Measurements from ENCODE around the gene LDHAL6B.

LDHAL6B gene

GRCh38 chr15:59178151-59178695 is 28.4 kb upstream of the LDHAL6B start:
- DNase-seq = no peak

- DNase-seq = no peak
Observed at GRCh38 chr15:59179717-59180116, 26.9 kb upstream of the LDHAL6B start.

GRCh38 chr15:59180945-59181600 is 25.6 kb upstream of the LDHAL6B start:
- DNase-seq = no peak

GRCh38 chr15:59185725-59186124 is 20.9 kb upstream of the LDHAL6B start:
- no peak for DNase-seq

- no peak for DNase-seq
Observed at GRCh38 chr15:59186501-59186900, 20.1 kb upstream of the LDHAL6B start.

- DNase-seq = no peak
Observed at GRCh38 chr15:59189241-59189640, 17.4 kb upstream of the LDHAL6B start.

GRCh38 chr15:59190291-59190690 is 16.4 kb upstream of the LDHAL6B start:
- no peak for DNase-seq

GRCh38 chr15:59191855-59192237 is 14.8 kb upstream of the LDHAL6B start:
- no peak for DNase-seq

- no peak for DNase-seq
Observed at GRCh38 chr15:59194639-59195325, 11.9 kb upstream of the LDHAL6B start.

GRCh38 chr15:59196416-59196815 is 10.2 kb upstream of the LDHAL6B start:
- no peak for DNase-seq

GRCh38 chr15:59197454-59197853 is 9.2 kb upstream of the LDHAL6B start:
- DNase-seq = no peak

GRCh38 chr15:59199626-59200465 is 6.8 kb upstream of the LDHAL6B start:
- DNase-seq = no peak

GRCh38 chr15:59200560-59200959 is 6.1 kb upstream of the LDHAL6B start:
- DNase-seq = no peak

GRCh38 chr15:59203008-59203407 is 3.6 kb upstream of the LDHAL6B start:
- no peak for DNase-seq

- DNase-seq = no peak
Observed at GRCh38 chr15:59203657-59204056, 3.0 kb upstream of the LDHAL6B start.

- DNase-seq = no peak
Observed at GRCh38 chr15:59205839-59206622, 612 bp upstream of the LDHAL6B start.

- no peak for DNase-seq
Observed at GRCh38 chr15:59208613-59209249, 2.1 kb downstream of the LDHAL6B start.

- no peak for DNase-seq
Observed at GRCh38 chr15:59210186-59210585, 3.5 kb downstream of the LDHAL6B start.

- DNase-seq = no peak
Observed at GRCh38 chr15:59216911-59217310, 10.3 kb downstream of the LDHAL6B start.

- no peak for DNase-seq
Observed at GRCh38 chr15:59217876-59218498, 11.3 kb downstream of the LDHAL6B start.

GRCh38 chr15:59218710-59219109 is 12.1 kb downstream of the LDHAL6B start:
- no peak for DNase-seq

All from effector CD8-positive, alpha-beta T cell (primary cell).